Liver (tissue), 9 donors: ENCODE measurements around the gene AARSD1. TPM values are rescaled to one million over a fixed set of nuclear protein-coding genes. Genes with fewer than 3 reads are reported as not detected.

Experiments used
- DNase-seq: peaks from one replicate; pipeline ENCODE4 v3.0.0-alpha.2; 2017; ENCODE audit warnings: low spot score
- H3K27ac ChIP-seq, 2 donors: one replicate each; pipeline ENCODE4 v1.7.0; 2013; ENCODE audit warnings: inconsistent platforms in 2 of 2, low read length in 2 of 2, control low read depth in 1 of 2, low read depth in 1 of 2, mild to moderate bottlenecking in 1 of 2
- H3K27me3 ChIP-seq, 4 donors: one replicate each; pipeline versions ENCODE4 v1.6.1 to v1.7.0; 2013; ENCODE audit warnings: low read length in 3 of 4, inconsistent platforms in 1 of 4, mild to moderate bottlenecking in 1 of 4, moderate library complexity in 1 of 4; ENCODE audit not compliant: control insufficient read depth in 4 of 4, insufficient read depth in 4 of 4
- H3K36me3 ChIP-seq, 4 donors: one replicate each; pipeline versions ENCODE4 v1.6.1 to v1.7.0; 2013; ENCODE audit warnings: low read length in 3 of 4, mild to moderate bottlenecking in 3 of 4, low read depth in 1 of 4, moderate library complexity in 1 of 4; ENCODE audit not compliant: control insufficient read depth in 4 of 4, insufficient read depth in 3 of 4
- H3K4me1 ChIP-seq, 4 donors: one replicate each; pipeline versions ENCODE4 v1.6.1 to v1.7.0; 2013; ENCODE audit warnings: low read length in 3 of 4, mild to moderate bottlenecking in 3 of 4, moderate library complexity in 1 of 4; ENCODE audit not compliant: control insufficient read depth in 4 of 4, insufficient read depth in 4 of 4
- H3K4me3 ChIP-seq, 3 donors: one replicate each; pipeline versions ENCODE4 v1.6.1 to v1.7.0; 2013; ENCODE audit warnings: low read length in 3 of 3, control low read depth in 1 of 3, low read depth in 1 of 3, mild to moderate bottlenecking in 1 of 3
- H3K9ac ChIP-seq, 2 donors: one replicate each; pipeline ENCODE4 v1.7.0; 2013; ENCODE audit warnings: low read length in 2 of 2, mild to moderate bottlenecking in 2 of 2, moderate library complexity in 2 of 2, control low read depth in 1 of 2, low read depth in 1 of 2
- H3K9me3 ChIP-seq, 4 donors: one replicate each; pipeline versions ENCODE4 v1.6.1 to v1.7.0; 2013; ENCODE audit warnings: low read length in 3 of 4; ENCODE audit not compliant: control insufficient read depth in 4 of 4
- EGR1 ChIP-seq, 2 donors: IDR thresholded peaks; 2 replicates each; pipeline ENCODE4 v1.6.1; 2016 to 2018; ENCODE audit warnings: antibody characterized with exemption in 2 of 2, low read depth in 2 of 2
- FOXA1 ChIP-seq: IDR thresholded peaks from 2 replicates; pipeline ENCODE4 v1.6.1; 2016; ENCODE audit warnings: antibody characterized with exemption
- FOXA2 ChIP-seq: IDR thresholded peaks from 2 replicates; pipeline ENCODE4 v1.6.1; 2016; ENCODE audit warnings: antibody characterized with exemption
- GABPA ChIP-seq, 2 donors: IDR thresholded peaks in 1 of 2; conservative IDR thresholded peaks in 1 of 2; 2 replicates each; pipeline ENCODE4 v1.6.1; 2016; ENCODE audit warnings: antibody characterized with exemption in 2 of 2, mild to moderate bottlenecking in 1 of 2, moderate library complexity in 1 of 2
- HNF4A ChIP-seq, 2 donors: conservative IDR thresholded peaks; 2 replicates each; pipeline ENCODE4 v1.6.1; 2016; ENCODE audit warnings: antibody characterized with exemption in 2 of 2, mild to moderate bottlenecking in 2 of 2
- HNF4G ChIP-seq: IDR thresholded peaks from 2 replicates; pipeline ENCODE4 v1.6.1; 2016; ENCODE audit warnings: antibody characterized with exemption
- JUND ChIP-seq, 2 donors: IDR thresholded peaks; 2 replicates each; pipeline ENCODE4 v1.6.1; 2016; ENCODE audit warnings: antibody characterized with exemption in 2 of 2
- NR2F2 ChIP-seq: IDR thresholded peaks from 2 replicates; pipeline ENCODE4 v1.6.1; 2016; ENCODE audit warnings: antibody characterized with exemption
- RAD21 ChIP-seq, 2 donors: IDR thresholded peaks; 2 replicates each; pipeline ENCODE4 v1.6.1; 2016; ENCODE audit warnings: antibody characterized with exemption in 2 of 2, mild to moderate bottlenecking in 2 of 2
- RXRA ChIP-seq, 2 donors: IDR thresholded peaks; 2 replicates each; pipeline ENCODE4 v1.6.1; 2017 to 2018; ENCODE audit warnings: antibody characterized with exemption in 2 of 2, mild to moderate bottlenecking in 1 of 2
- SP1 ChIP-seq: IDR thresholded peaks from 2 replicates; pipeline ENCODE4 v1.6.1; 2018; ENCODE audit warnings: antibody characterized with exemption, mild to moderate bottlenecking
- TAF1 ChIP-seq: conservative IDR thresholded peaks from 2 replicates; pipeline ENCODE4 v1.6.1; 2016; ENCODE audit warnings: antibody characterized with exemption, mild to moderate bottlenecking
- YY1 ChIP-seq: IDR thresholded peaks from 2 replicates; pipeline ENCODE4 v1.6.1; 2016; ENCODE audit warnings: antibody characterized with exemption, mild to moderate bottlenecking
- WGBS: extraction: QIAGEN DNeasy Blood & Tissue Kit; methylation state at CpG from one replicate; pipeline ENCODE4 v1.1.7; 2013; 5-methylcytosine and 5-hydroxymethylcytosine counted together
- polyA plus RNA-seq, 2 donors: library from polyadenylated mRNA; stranded (reverse) in 1 of 2; unstranded in 1 of 2; fragments of 200-250 nt in 1 of 2; fragments of >200 nt in 1 of 2; fragmentation: Nextera tagmentation in 1 of 2; extraction: Ambion mirVana in 1 of 2; gene quantifications; one replicate each; pipeline versions ENCODE4 v1.2.1 to v1.2.3, GENCODE V29; 2013 to 2015
- total RNA-seq, 2 donors: library from RNA; depleted of rRNA; stranded (reverse); fragments of >200 nt; gene quantifications; one replicate each; pipeline ENCODE4 v1.2.3, GENCODE V29; 2014
- TF ChIP-seq, protein P1 (sequence below): IDR thresholded peaks from 2 replicates; pipeline ENCODE4 v1.6.1; 2016; ENCODE audit warnings: antibody characterized with exemption
- TF ChIP-seq, protein P2 (sequence below): fragments of 150-350 bp; IDR thresholded peaks from 2 replicates; pipeline ENCODE4 v1.5.1; 2017; ENCODE audit warnings: improper control_type of control experiment, low read depth, low read length; ENCODE audit not compliant: missing input control
- TF ChIP-seq, protein P3 (sequence below): IDR thresholded peaks from 2 replicates; pipeline ENCODE4 v1.6.1; 2016; ENCODE audit warnings: antibody characterized with exemption
- TF ChIP-seq, protein P4 (sequence below): IDR thresholded peaks from 2 replicates; pipeline ENCODE4 v1.6.1; 2016; ENCODE audit warnings: antibody characterized with exemption, mild to moderate bottlenecking
- donor health status: healthy.
- donor health status: healthy.
- donor health status: healthy.
- donor health status: healthy.
- donor health status: healthy.

Gene AARSD1
- total and polyA plus RNA-seq, 4 donors, result 8.2 to 25.2 (median 19.6) TPM

DNA sequence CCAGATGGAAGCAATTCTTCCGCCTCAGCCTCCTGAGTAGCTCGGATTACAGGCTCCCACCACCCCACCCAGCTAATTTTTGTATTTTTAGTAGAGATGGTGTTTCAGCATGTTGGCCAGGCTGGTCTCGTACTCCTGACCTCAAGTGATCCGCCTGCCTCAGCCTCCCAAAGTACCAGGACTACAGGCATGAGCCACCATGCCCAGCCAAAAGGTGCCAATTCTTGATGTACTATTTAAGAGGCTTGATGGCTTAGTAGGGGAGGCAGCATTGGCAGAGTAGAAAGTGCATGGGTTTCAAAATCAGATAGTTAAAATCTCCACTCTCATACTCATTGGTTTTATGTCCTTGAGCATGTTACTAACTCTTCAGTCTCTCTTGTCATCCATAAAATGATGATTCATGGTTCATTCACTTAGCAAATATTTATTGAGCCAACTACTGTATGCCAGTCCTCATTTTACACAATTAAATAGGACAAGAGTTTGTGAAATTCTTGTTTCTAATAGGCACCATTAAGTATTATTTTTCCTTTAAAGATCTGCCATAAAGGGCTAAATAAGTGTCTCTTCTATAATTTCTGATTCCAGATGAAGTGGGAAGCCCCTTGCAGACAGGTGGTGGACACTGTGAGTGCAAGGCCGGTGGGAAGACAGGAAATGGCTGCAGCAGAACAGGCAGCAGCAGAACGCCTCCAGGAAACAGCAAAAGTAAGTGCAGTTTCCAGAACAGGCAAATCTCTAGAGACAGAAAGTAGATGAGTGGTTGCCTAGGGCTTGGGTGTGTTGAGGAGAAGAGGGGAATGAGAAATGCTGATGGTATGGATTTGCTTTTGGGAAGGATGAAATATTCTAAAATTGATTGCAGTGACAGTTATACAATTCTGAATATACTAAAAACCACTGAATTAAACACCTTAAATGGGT is 25.7 kb upstream of the AARSD1 start:
- no peak for TF ChIP-seq FOXA1
- TF ChIP-seq, protein P1, sequence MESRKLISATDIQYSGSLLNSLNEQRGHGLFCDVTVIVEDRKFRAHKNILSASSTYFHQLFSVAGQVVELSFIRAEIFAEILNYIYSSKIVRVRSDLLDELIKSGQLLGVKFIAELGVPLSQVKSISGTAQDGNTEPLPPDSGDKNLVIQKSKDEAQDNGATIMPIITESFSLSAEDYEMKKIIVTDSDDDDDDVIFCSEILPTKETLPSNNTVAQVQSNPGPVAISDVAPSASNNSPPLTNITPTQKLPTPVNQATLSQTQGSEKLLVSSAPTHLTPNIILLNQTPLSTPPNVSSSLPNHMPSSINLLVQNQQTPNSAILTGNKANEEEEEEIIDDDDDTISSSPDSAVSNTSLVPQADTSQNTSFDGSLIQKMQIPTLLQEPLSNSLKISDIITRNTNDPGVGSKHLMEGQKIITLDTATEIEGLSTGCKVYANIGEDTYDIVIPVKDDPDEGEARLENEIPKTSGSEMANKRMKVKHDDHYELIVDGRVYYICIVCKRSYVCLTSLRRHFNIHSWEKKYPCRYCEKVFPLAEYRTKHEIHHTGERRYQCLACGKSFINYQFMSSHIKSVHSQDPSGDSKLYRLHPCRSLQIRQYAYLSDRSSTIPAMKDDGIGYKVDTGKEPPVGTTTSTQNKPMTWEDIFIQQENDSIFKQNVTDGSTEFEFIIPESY, result no peak
- no peak for TF ChIP-seq RXRA (IDR thresholded peaks at IDR 0.05)
- TF ChIP-seq, protein P2, sequence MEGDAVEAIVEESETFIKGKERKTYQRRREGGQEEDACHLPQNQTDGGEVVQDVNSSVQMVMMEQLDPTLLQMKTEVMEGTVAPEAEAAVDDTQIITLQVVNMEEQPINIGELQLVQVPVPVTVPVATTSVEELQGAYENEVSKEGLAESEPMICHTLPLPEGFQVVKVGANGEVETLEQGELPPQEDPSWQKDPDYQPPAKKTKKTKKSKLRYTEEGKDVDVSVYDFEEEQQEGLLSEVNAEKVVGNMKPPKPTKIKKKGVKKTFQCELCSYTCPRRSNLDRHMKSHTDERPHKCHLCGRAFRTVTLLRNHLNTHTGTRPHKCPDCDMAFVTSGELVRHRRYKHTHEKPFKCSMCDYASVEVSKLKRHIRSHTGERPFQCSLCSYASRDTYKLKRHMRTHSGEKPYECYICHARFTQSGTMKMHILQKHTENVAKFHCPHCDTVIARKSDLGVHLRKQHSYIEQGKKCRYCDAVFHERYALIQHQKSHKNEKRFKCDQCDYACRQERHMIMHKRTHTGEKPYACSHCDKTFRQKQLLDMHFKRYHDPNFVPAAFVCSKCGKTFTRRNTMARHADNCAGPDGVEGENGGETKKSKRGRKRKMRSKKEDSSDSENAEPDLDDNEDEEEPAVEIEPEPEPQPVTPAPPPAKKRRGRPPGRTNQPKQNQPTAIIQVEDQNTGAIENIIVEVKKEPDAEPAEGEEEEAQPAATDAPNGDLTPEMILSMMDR, result no peak
- no peak for TF ChIP-seq FOXA2
- no peak for TF ChIP-seq YY1
- TF ChIP-seq EGR1 (IDR thresholded peaks at IDR 0.05; ENCODE audit: low read depth in 2 of 2), result no peak
- Histone ChIP-seq H3K9me3 (no peaks in the 10 kb centered on the region), H3K4me1 (no peaks in the 10 kb centered on the region), H3K27me3 (no peaks in the 10 kb centered on the region), H3K27ac (no peak overlapping the region), H3K9ac (no peak overlapping the region), H3K36me3 (peaks cover 24 to 50% (median 36%) of the 10 kb centered on the region in 4 donors), H3K4me3 (no peak overlapping the region)
- DNase-seq, result no peak
- 91% methylated on average over 6 of the region's 6 CpGs for WGBS

DNA sequence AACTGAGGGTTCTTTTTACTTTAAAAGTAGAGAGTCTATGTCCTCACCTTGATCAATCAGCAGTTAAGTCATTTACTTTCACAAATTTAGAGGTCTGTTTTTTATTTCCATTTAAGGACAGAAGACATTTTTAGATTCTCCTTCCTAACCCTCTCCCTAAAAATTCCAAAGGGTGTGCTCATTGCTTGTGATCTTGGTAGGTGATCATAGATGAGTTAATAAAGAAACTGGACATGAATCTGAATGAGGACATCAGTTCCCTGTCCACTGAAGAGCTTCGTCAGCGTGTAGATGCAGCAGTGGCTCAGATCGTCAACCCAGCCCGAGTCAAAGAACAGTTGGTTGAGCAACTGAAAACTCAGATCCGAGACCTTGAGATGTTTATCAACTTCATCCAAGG is 24.9 kb upstream of the AARSD1 start:
- H3K4me3 ChIP-seq, result no peak overlapping the region
- H3K4me1 ChIP-seq, result no peaks in the 10 kb centered on the region
- H3K9ac ChIP-seq, result no peak overlapping the region
- WGBS, result 96% methylated on average over 5 of the region's 5 CpGs
- no peak for DNase-seq
- H3K9me3 ChIP-seq, result no peaks in the 10 kb centered on the region
- no peak overlapping the region for H3K27ac ChIP-seq
- H3K36me3 ChIP-seq, result peaks cover 24 to 50% (median 36%) of the 10 kb centered on the region in 4 donors
- TF ChIP-seq EGR1 (IDR thresholded peaks at IDR 0.05; ENCODE audit: low read depth in 2 of 2) (no peak), TAF1 (no peak), JUND (IDR thresholded peaks at IDR 0.05) (no peak), NR2F2 (no peak), RAD21 (IDR thresholded peaks at IDR 0.05) (no peak), GABPA (IDR thresholded peaks at IDR 0.05 in 1 of 2, conservative IDR thresholded peaks at IDR 0.05 in 1 of 2) (no peak), YY1 (no peak), FOXA1 (no peak), HNF4A (conservative IDR thresholded peaks at IDR 0.05) (no peak), RXRA (IDR thresholded peaks at IDR 0.05) (no peak), SP1 (no peak), HNF4G (no peak), FOXA2 (no peak)
- TF ChIP-seq, protein P3, sequence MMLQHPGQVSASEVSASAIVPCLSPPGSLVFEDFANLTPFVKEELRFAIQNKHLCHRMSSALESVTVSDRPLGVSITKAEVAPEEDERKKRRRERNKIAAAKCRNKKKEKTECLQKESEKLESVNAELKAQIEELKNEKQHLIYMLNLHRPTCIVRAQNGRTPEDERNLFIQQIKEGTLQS, result no peak
- TF ChIP-seq, protein P4, sequence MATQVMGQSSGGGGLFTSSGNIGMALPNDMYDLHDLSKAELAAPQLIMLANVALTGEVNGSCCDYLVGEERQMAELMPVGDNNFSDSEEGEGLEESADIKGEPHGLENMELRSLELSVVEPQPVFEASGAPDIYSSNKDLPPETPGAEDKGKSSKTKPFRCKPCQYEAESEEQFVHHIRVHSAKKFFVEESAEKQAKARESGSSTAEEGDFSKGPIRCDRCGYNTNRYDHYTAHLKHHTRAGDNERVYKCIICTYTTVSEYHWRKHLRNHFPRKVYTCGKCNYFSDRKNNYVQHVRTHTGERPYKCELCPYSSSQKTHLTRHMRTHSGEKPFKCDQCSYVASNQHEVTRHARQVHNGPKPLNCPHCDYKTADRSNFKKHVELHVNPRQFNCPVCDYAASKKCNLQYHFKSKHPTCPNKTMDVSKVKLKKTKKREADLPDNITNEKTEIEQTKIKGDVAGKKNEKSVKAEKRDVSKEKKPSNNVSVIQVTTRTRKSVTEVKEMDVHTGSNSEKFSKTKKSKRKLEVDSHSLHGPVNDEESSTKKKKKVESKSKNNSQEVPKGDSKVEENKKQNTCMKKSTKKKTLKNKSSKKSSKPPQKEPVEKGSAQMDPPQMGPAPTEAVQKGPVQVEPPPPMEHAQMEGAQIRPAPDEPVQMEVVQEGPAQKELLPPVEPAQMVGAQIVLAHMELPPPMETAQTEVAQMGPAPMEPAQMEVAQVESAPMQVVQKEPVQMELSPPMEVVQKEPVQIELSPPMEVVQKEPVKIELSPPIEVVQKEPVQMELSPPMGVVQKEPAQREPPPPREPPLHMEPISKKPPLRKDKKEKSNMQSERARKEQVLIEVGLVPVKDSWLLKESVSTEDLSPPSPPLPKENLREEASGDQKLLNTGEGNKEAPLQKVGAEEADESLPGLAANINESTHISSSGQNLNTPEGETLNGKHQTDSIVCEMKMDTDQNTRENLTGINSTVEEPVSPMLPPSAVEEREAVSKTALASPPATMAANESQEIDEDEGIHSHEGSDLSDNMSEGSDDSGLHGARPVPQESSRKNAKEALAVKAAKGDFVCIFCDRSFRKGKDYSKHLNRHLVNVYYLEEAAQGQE, result no peak
- TF ChIP-seq, protein P2, result no peak
- TF ChIP-seq, protein P1, result no peak
- no peaks in the 10 kb centered on the region for H3K27me3 ChIP-seq
